Stimulated activated CD8-positive, alpha-beta memory T cell treated with anti-CD3 and anti-CD28 coated beads, Interleukin-4, amount 100 ng/mL, for 4 hours (primary cell): ENCODE results near the gene SRP68.
"Not testable (repeated sequence)": the region's sequence is repeated elsewhere in the genome, so short reads cannot be mapped to it uniquely, and the experiment has no call there.

Experiments
- DNase-seq, 2 donors: peaks; one replicate each; pipeline ENCODE4 v3.0.0-alpha.2; 2020; ENCODE audit warnings: low read depth in 2 of 2, low spot score in 1 of 2

SRP68 gene

GRCh38 chr17:76046064-76046463 lies 26.3 kb downstream of the SRP68 start:
- DNase-seq, result no peak

GRCh38 chr17:76044475-76045007 lies 27.8 kb downstream of the SRP68 start:
- not testable (repeated sequence) for DNase-seq

GRCh38 chr17:76042868-76043267 lies 29.4 kb downstream of the SRP68 start:
- DNase-seq, result not testable (repeated sequence)

- no peak for DNase-seq
These were observed 31.9 kb downstream of the SRP68 start for GRCh38 chr17:76040376-76040775.

- no peak for DNase-seq
These were observed 33.2 kb downstream of the SRP68 start for GRCh38 chr17:76039121-76039520.

GRCh38 chr17:76038050-76038449 lies 34.3 kb downstream of the SRP68 start:
- no peak for DNase-seq

- no peak for DNase-seq
These were observed 35.6 kb downstream of the SRP68 start for GRCh38 chr17:76036497-76037261.

GRCh38 chr17:76034428-76035350 lies 37.6 kb downstream of the SRP68 start:
- DNase-seq, result no peak

GRCh38 chr17:76033139-76033538 lies 39.2 kb downstream of the SRP68 start:
- DNase-seq, result no peak

- no peak for DNase-seq
These were observed 39.6 kb downstream of the SRP68 start for GRCh38 chr17:76032780-76033108.

GRCh38 chr17:76032073-76032779 lies 40.1 kb downstream of the SRP68 start:
- no peak for DNase-seq

- no peak for DNase-seq
These were observed 45.0 kb downstream of the SRP68 start, which contains the start of gene EVPL for GRCh38 chr17:76027159-76027839. Gene EVPL (minus strand): TSS chr17:76027306. CDS start chr17:76027198, 108 bp downstream.

- no peak for DNase-seq
These were observed 45.6 kb downstream of the SRP68 start for GRCh38 chr17:76026714-76027158.

GRCh38 chr17:76025294-76025693 lies 47.0 kb downstream of the SRP68 start:
- DNase-seq, result no peak

GRCh38 chr17:76024353-76024752 lies 48.0 kb downstream of the SRP68 start:
- DNase-seq, result no peak

GRCh38 chr17:76023900-76024237 lies 48.4 kb downstream of the SRP68 start:
- DNase-seq, result no peak

- DNase-seq, result no peak
These were observed 49.1 kb downstream of the SRP68 start for GRCh38 chr17:76022973-76023899.

- no peak for DNase-seq
These were observed 50.0 kb downstream of the SRP68 start for GRCh38 chr17:76022285-76022684.

GRCh38 chr17:76019833-76020467 lies 52.4 kb downstream of the SRP68 start:
- no peak for DNase-seq
